Measurements from ENCODE around the gene ADGRB3.
"Not testable (repeated sequence)": the region's sequence is repeated elsewhere in the genome, so short reads cannot be mapped to it uniquely, and the experiment has no call there.

Gene ADGRB3

GRCh38 chr6:69121461-69122406 is 486.7 kb downstream of the ADGRB3 start:
- not testable (repeated sequence) for H2BK12ac ChIP-seq (ENCODE audit: low read length in 2 of 2); H3K4ac ChIP-seq (ENCODE audit: low read depth in 1 of 2, low read length in 2 of 2); H2BK15ac ChIP-seq (ENCODE audit: low read depth, poor library complexity, severe bottlenecking); H3K79me1 ChIP-seq (replicated peaks; ENCODE audit: low read length, poor library complexity, severe bottlenecking); H4K8ac ChIP-seq (ENCODE audit: low read length); H3K27me3 ChIP-seq (ENCODE audit: control insufficient read depth in 1 of 2, insufficient read depth in 1 of 2, low read length in 2 of 2); H3K4me1 ChIP-seq (ENCODE audit: control insufficient read depth, insufficient read depth, low read depth, low read length); DNase-seq; H3K36me3 ChIP-seq (ENCODE audit: control insufficient read depth in 1 of 2, insufficient read depth in 2 of 2, low read depth in 1 of 2, low read length in 2 of 2); H3K27ac ChIP-seq (ENCODE audit: low read length, poor library complexity, severe bottlenecking); H3K9ac ChIP-seq (ENCODE audit: low read length); H2AFZ ChIP-seq (ENCODE audit: low read depth, low read length); H3K23ac ChIP-seq (ENCODE audit: low read length in 2 of 2); H2AK5ac ChIP-seq (ENCODE audit: low read length, severe bottlenecking); H2BK120ac ChIP-seq (ENCODE audit: low read depth, low read length); H3K9me3 ChIP-seq (ENCODE audit: control insufficient read depth, low read length); H3K4me2 ChIP-seq (ENCODE audit: low read length, poor library complexity, severe bottlenecking); H4K91ac ChIP-seq (ENCODE audit: low read length); H3K4me3 ChIP-seq (ENCODE audit: insufficient read depth in 1 of 2, low read depth in 1 of 2, low read length in 2 of 2); H2BK5ac ChIP-seq (ENCODE audit: low read depth, low read length, poor library complexity, severe bottlenecking); H3K18ac ChIP-seq (ENCODE audit: low read depth in 1 of 2, low read length in 2 of 2)
- WGBS = 96% methylated on average over 36 of the region's 51 CpGs
- H3K14ac ChIP-seq (ENCODE audit: low read length in 2 of 2) = peak overlapping the region in 1 of 2 experiments; percentile 4

- H3K9ac ChIP-seq (ENCODE audit: low read length) = no peak overlapping the region
- no peak overlapping the region for H3K4me3 ChIP-seq (ENCODE audit: insufficient read depth in 1 of 2, low read depth in 1 of 2, low read length in 2 of 2)
- H2AK5ac ChIP-seq (ENCODE audit: low read length, severe bottlenecking) = no peak overlapping the region
- H3K4me1 ChIP-seq (ENCODE audit: control insufficient read depth, insufficient read depth, low read depth, low read length) = no peaks in the 10 kb centered on the region
- no peaks in the 10 kb centered on the region for H3K27me3 ChIP-seq (ENCODE audit: control insufficient read depth in 1 of 2, insufficient read depth in 1 of 2, low read length in 2 of 2)
- no peak overlapping the region for H3K14ac ChIP-seq (ENCODE audit: low read length in 2 of 2)
- no peak overlapping the region for H3K23ac ChIP-seq (ENCODE audit: low read length in 2 of 2)
- H3K18ac ChIP-seq (ENCODE audit: low read depth in 1 of 2, low read length in 2 of 2) = no peak overlapping the region
- no peaks in the 10 kb centered on the region for H3K9me3 ChIP-seq (ENCODE audit: control insufficient read depth, low read length)
- H3K27ac ChIP-seq (ENCODE audit: low read length, poor library complexity, severe bottlenecking) = no peak overlapping the region
- no peak overlapping the region for H2BK12ac ChIP-seq (ENCODE audit: low read length in 2 of 2)
- H2BK15ac ChIP-seq (ENCODE audit: low read depth, poor library complexity, severe bottlenecking) = no peak overlapping the region
- H2BK120ac ChIP-seq (ENCODE audit: low read depth, low read length) = no peak overlapping the region
- no peak overlapping the region for H4K8ac ChIP-seq (ENCODE audit: low read length)
- no peak overlapping the region for H2BK5ac ChIP-seq (ENCODE audit: low read depth, low read length, poor library complexity, severe bottlenecking)
- no peak overlapping the region for H3K4ac ChIP-seq (ENCODE audit: low read depth in 1 of 2, low read length in 2 of 2)
- H3K79me1 ChIP-seq (replicated peaks; ENCODE audit: low read length, poor library complexity, severe bottlenecking) = no peaks in the 10 kb centered on the region
- H3K4me2 ChIP-seq (ENCODE audit: low read length, poor library complexity, severe bottlenecking) = no peak overlapping the region
- DNase-seq = no peak
- no peak overlapping the region for H4K91ac ChIP-seq (ENCODE audit: low read length)
- no peak overlapping the region for H2AFZ ChIP-seq (ENCODE audit: low read depth, low read length)
- no peaks in the 10 kb centered on the region for H3K36me3 ChIP-seq (ENCODE audit: control insufficient read depth in 1 of 2, insufficient read depth in 2 of 2, low read depth in 1 of 2, low read length in 2 of 2)
Measured at GRCh38 chr6:69122407-69122773, 487.3 kb downstream of the ADGRB3 start.

- H2BK12ac ChIP-seq (ENCODE audit: low read length in 2 of 2) = no peak overlapping the region
- H3K4me1 ChIP-seq (ENCODE audit: control insufficient read depth, insufficient read depth, low read depth, low read length) = no peaks in the 10 kb centered on the region
- no peak overlapping the region for H3K4me2 ChIP-seq (ENCODE audit: low read length, poor library complexity, severe bottlenecking)
- no peak overlapping the region for H2AK5ac ChIP-seq (ENCODE audit: low read length, severe bottlenecking)
- H3K18ac ChIP-seq (ENCODE audit: low read depth in 1 of 2, low read length in 2 of 2) = no peak overlapping the region
- no peaks in the 10 kb centered on the region for H3K36me3 ChIP-seq (ENCODE audit: control insufficient read depth in 1 of 2, insufficient read depth in 2 of 2, low read depth in 1 of 2, low read length in 2 of 2)
- no peaks in the 10 kb centered on the region for H3K79me1 ChIP-seq (replicated peaks; ENCODE audit: low read length, poor library complexity, severe bottlenecking)
- 17% methylated on average over 1 of the region's 2 CpGs for WGBS
- H3K4ac ChIP-seq (ENCODE audit: low read depth in 1 of 2, low read length in 2 of 2) = no peak overlapping the region
- H2BK5ac ChIP-seq (ENCODE audit: low read depth, low read length, poor library complexity, severe bottlenecking) = no peak overlapping the region
- no peak overlapping the region for H4K91ac ChIP-seq (ENCODE audit: low read length)
- no peaks in the 10 kb centered on the region for H3K9me3 ChIP-seq (ENCODE audit: control insufficient read depth, low read length)
- H3K4me3 ChIP-seq (ENCODE audit: insufficient read depth in 1 of 2, low read depth in 1 of 2, low read length in 2 of 2) = no peak overlapping the region
- H3K23ac ChIP-seq (ENCODE audit: low read length in 2 of 2) = no peak overlapping the region
- H4K8ac ChIP-seq (ENCODE audit: low read length) = no peak overlapping the region
- H3K27me3 ChIP-seq (ENCODE audit: control insufficient read depth in 1 of 2, insufficient read depth in 1 of 2, low read length in 2 of 2) = no peaks in the 10 kb centered on the region
- H3K27ac ChIP-seq (ENCODE audit: low read length, poor library complexity, severe bottlenecking) = no peak overlapping the region
- no peak for DNase-seq
- no peak overlapping the region for H2AFZ ChIP-seq (ENCODE audit: low read depth, low read length)
- no peak overlapping the region for H3K14ac ChIP-seq (ENCODE audit: low read length in 2 of 2)
- no peak overlapping the region for H3K9ac ChIP-seq (ENCODE audit: low read length)
- H2BK120ac ChIP-seq (ENCODE audit: low read depth, low read length) = no peak overlapping the region
- no peak overlapping the region for H2BK15ac ChIP-seq (ENCODE audit: low read depth, poor library complexity, severe bottlenecking)
Measured at GRCh38 chr6:69128411-69128810, 493.3 kb downstream of the ADGRB3 start.

- Histone ChIP-seq H3K27me3 (ENCODE audit: control insufficient read depth in 1 of 2, insufficient read depth in 1 of 2, low read length in 2 of 2) (no peaks in the 10 kb centered on the region), H4K8ac (ENCODE audit: low read length) (no peak overlapping the region), H3K23ac (ENCODE audit: low read length in 2 of 2) (no peak overlapping the region), H3K4ac (ENCODE audit: low read depth in 1 of 2, low read length in 2 of 2) (no peak overlapping the region), H3K4me2 (ENCODE audit: low read length, poor library complexity, severe bottlenecking) (no peak overlapping the region), H3K79me1 (replicated peaks; ENCODE audit: low read length, poor library complexity, severe bottlenecking) (no peaks in the 10 kb centered on the region), H3K36me3 (ENCODE audit: control insufficient read depth in 1 of 2, insufficient read depth in 2 of 2, low read depth in 1 of 2, low read length in 2 of 2) (no peaks in the 10 kb centered on the region), H2AK5ac (ENCODE audit: low read length, severe bottlenecking) (no peak overlapping the region), H3K4me3 (ENCODE audit: insufficient read depth in 1 of 2, low read depth in 1 of 2, low read length in 2 of 2) (no peak overlapping the region), H3K9ac (ENCODE audit: low read length) (no peak overlapping the region), H3K27ac (ENCODE audit: low read length, poor library complexity, severe bottlenecking) (no peak overlapping the region), H3K14ac (ENCODE audit: low read length in 2 of 2) (no peak overlapping the region), H3K9me3 (ENCODE audit: control insufficient read depth, low read length) (no peaks in the 10 kb centered on the region), H2AFZ (ENCODE audit: low read depth, low read length) (no peak overlapping the region), H3K4me1 (ENCODE audit: control insufficient read depth, insufficient read depth, low read depth, low read length) (no peaks in the 10 kb centered on the region), H2BK12ac (ENCODE audit: low read length in 2 of 2) (no peak overlapping the region), H2BK120ac (ENCODE audit: low read depth, low read length) (no peak overlapping the region), H3K18ac (ENCODE audit: low read depth in 1 of 2, low read length in 2 of 2) (no peak overlapping the region), H2BK15ac (ENCODE audit: low read depth, poor library complexity, severe bottlenecking) (no peak overlapping the region), H4K91ac (ENCODE audit: low read length) (no peak overlapping the region), H2BK5ac (ENCODE audit: low read depth, low read length, poor library complexity, severe bottlenecking) (no peak overlapping the region)
- no peak for DNase-seq
- WGBS = 100% methylated on average over 1 of the region's 1 CpG
Measured at GRCh38 chr6:69129046-69129445, 494.0 kb downstream of the ADGRB3 start.
